Tibial artery (tissue), 4 donors: ENCODE results near the gene FBXO33.

Experiments used
- DNase-seq, 2 donors: peaks; one replicate each; pipeline ENCODE4 v3.0.0-alpha.2; 2019
- H3K27ac ChIP-seq, 2 donors: fragments of 200-600 bp; sonication (generic) in 1 of 2; 1 replicate in 1 of 2; 2 replicates in 1 of 2; pipeline ENCODE4 v1.5.1; 2018 to 2019; ENCODE audit warnings: mild to moderate bottlenecking in 1 of 2
- H3K27me3 ChIP-seq, 2 donors: fragments of 200-600 bp; sonication (generic) in 1 of 2; one replicate each; pipeline versions ENCODE4 v1.5.1 to v1.6.0; 2016 to 2019
- H3K36me3 ChIP-seq, 3 donors: fragments of 200-600 bp; sonication (generic) in 2 of 3; one replicate each; pipeline ENCODE4 v1.5.1; 2016 to 2019; ENCODE audit warnings: mild to moderate bottlenecking in 2 of 3
- H3K4me1 ChIP-seq, 4 donors: fragments of 200-600 bp; sonication (generic) in 2 of 4; 1 replicate in 3 of 4; 2 replicates in 1 of 4; pipeline ENCODE4 v1.5.1; 2016 to 2019
- H3K4me3 ChIP-seq, 2 donors: fragments of 200-600 bp; sonication (generic) in 1 of 2; 1 replicate in 1 of 2; 2 replicates in 1 of 2; pipeline ENCODE4 v1.5.1; 2018 to 2019; ENCODE audit warnings: mild to moderate bottlenecking in 2 of 2
- H3K9me3 ChIP-seq, 3 donors: fragments of 200-600 bp; sonication (generic) in 1 of 3; one replicate each; pipeline ENCODE4 v1.5.1; 2016 to 2019
- CTCF ChIP-seq, 2 experiments: fragments of 200-600 bp in 1 of 2; fragments of 450-650 bp in 1 of 2; IDR thresholded peaks; one replicate each; pipeline ENCODE4 v1.5.1; 2017 to 2019; ENCODE audit warnings: antibody characterized with exemption in 2 of 2, mild to moderate bottlenecking in 1 of 2, moderate library complexity in 1 of 2
- intact Hi-C: fragments of 100-400 bp; cut with DNase I; formaldehyde crosslinking; loops from one replicate; pipeline ENCODE4 v1.15.0; 2023; ENCODE audit warnings: low total_unique reads

Gene FBXO33

GRCh38 chr14:39459795-39460478, 27.7 kb upstream of the FBXO33 start:
- no peaks in the 10 kb centered on the region for H3K36me3 ChIP-seq
- H3K4me3 ChIP-seq = no peak overlapping the region
- no peak for TF ChIP-seq CTCF (IDR thresholded peaks at IDR 0.05)
- H3K4me1 ChIP-seq = no peaks in the 10 kb centered on the region
- intact Hi-C loops = no loop called here
- no peak overlapping the region for H3K27ac ChIP-seq
- H3K9me3 ChIP-seq = no peaks in the 10 kb centered on the region
- no peaks in the 10 kb centered on the region for H3K27me3 ChIP-seq
- no peak for DNase-seq

- DNase-seq = no peak
- Histone ChIP-seq H3K9me3 (no peaks in the 10 kb centered on the region), H3K4me3 (no peak overlapping the region), H3K4me1 (no peaks in the 10 kb centered on the region), H3K36me3 (no peaks in the 10 kb centered on the region), H3K27me3 (no peaks in the 10 kb centered on the region), H3K27ac (no peak overlapping the region)
- intact Hi-C loops = no loop called here
- TF ChIP-seq CTCF (IDR thresholded peaks at IDR 0.05) = no peak
Observed at GRCh38 chr14:39456702-39457250, 24.5 kb upstream of the FBXO33 start.

- no peak for DNase-seq
- no peak overlapping the region for H3K4me3 ChIP-seq
- no peak overlapping the region for H3K27ac ChIP-seq
- TF ChIP-seq CTCF (IDR thresholded peaks at IDR 0.05) = no peak
- no peaks in the 10 kb centered on the region for H3K36me3 ChIP-seq
- no peaks in the 10 kb centered on the region for H3K4me1 ChIP-seq
- H3K9me3 ChIP-seq = no peaks in the 10 kb centered on the region
- no peaks in the 10 kb centered on the region for H3K27me3 ChIP-seq
- intact Hi-C loops = no loop called here
Observed at GRCh38 chr14:39454906-39455539, 22.8 kb upstream of the FBXO33 start.

- no peak for TF ChIP-seq CTCF (IDR thresholded peaks at IDR 0.05)
- Histone ChIP-seq H3K9me3 (no peaks in the 10 kb centered on the region), H3K36me3 (no peaks in the 10 kb centered on the region), H3K4me1 (no peaks in the 10 kb centered on the region), H3K27ac (no peak overlapping the region), H3K4me3 (no peak overlapping the region), H3K27me3 (no peaks in the 10 kb centered on the region)
- no peak for DNase-seq
- intact Hi-C loops = no loop called here
Observed at GRCh38 chr14:39452680-39453079, 20.4 kb upstream of the FBXO33 start.

- no peaks in the 10 kb centered on the region for H3K4me1 ChIP-seq
- DNase-seq = no peak
- no peak for TF ChIP-seq CTCF (IDR thresholded peaks at IDR 0.05)
- no peaks in the 10 kb centered on the region for H3K36me3 ChIP-seq
- no peak overlapping the region for H3K4me3 ChIP-seq
- no peak overlapping the region for H3K27ac ChIP-seq
- H3K27me3 ChIP-seq = no peaks in the 10 kb centered on the region
- no peaks in the 10 kb centered on the region for H3K9me3 ChIP-seq
- intact Hi-C loops = no loop called here
Observed at GRCh38 chr14:39451811-39452210, 19.6 kb upstream of the FBXO33 start.
